H1 (cell line): Measurements from ENCODE around the gene TIFAB.

Source experiments
- CTCF ChIP-seq, 3 experiments: IDR thresholded peaks; 1 replicate in 2 of 3; 2 replicates in 1 of 3; pipeline versions ENCODE4 v1.5.1 to v1.6.1; 2011; ENCODE audit warnings: low read length in 3 of 3, mild to moderate bottlenecking in 3 of 3, inconsistent platforms in 2 of 3, low read depth in 1 of 3, moderate library complexity in 1 of 3; ENCODE audit not compliant: insufficient read depth in 1 of 3; ENCODE audit errors: control extremely low read depth in 1 of 3
- KDM1A ChIP-seq: fragments of 200-600, 300-600 bp; sonication (generic); IDR thresholded peaks from 2 replicates; pipeline ENCODE4 v1.7.1; 2016; ENCODE audit warnings: mild to moderate bottlenecking, low read length, borderline replicate concordance

GRCh38 chr5:135435467-135436330 is 16.5 kb downstream of the TIFAB start:
- peak; percentile 75; the same call in 1 of the 2 replicates for TF ChIP-seq KDM1A
- TF ChIP-seq CTCF (IDR thresholded peaks at IDR 0.05; ENCODE audit: control extremely low read depth in 1 of 3, insufficient read depth in 1 of 3, low read depth in 1 of 3, low read length in 3 of 3): no peak
